Smooth muscle cell (in vitro differentiated cells): Measurements from ENCODE around the gene HECTD4. TPM values are rescaled to one million over a fixed set of nuclear protein-coding genes. Genes with fewer than 3 reads are reported as not detected.

Source experiments
- DNase-seq: peaks from one replicate; lab custom pipeline; 2025; ENCODE audit not compliant: unreplicated experiment; lab: John Stamatoyannopoulos, UW
- H2AFZ ChIP-seq: fragments of 200-600 bp; sonication (generic); 2 replicates; pipeline ENCODE4 v1.6.0; 2016; ENCODE audit warnings: antibody characterized with exemption, low read depth, mild to moderate bottlenecking
- H3F3A ChIP-seq: fragments of 200-600 bp; sonication (generic); 2 replicates; pipeline ENCODE4 v1.6.0; 2017; ENCODE audit warnings: antibody characterized with exemption, low read depth
- H3K27ac ChIP-seq: fragments of 200-600 bp; sonication (generic); 2 replicates; pipeline ENCODE4 v1.5.1; 2016; ENCODE audit warnings: low read depth, mild to moderate bottlenecking
- H3K27me3 ChIP-seq: fragments of 200-600 bp; sonication (generic); 2 replicates; pipeline ENCODE4 v1.6.1; 2016; ENCODE audit warnings: low read depth, mild to moderate bottlenecking
- H3K36me3 ChIP-seq: fragments of 200-600 bp; sonication (generic); 2 replicates; pipeline ENCODE4 v1.5.1; 2016; ENCODE audit warnings: low read depth
- H3K4me1 ChIP-seq: fragments of 200-600 bp; sonication (generic); 2 replicates; pipeline ENCODE4 v1.5.1; 2016; ENCODE audit warnings: low read depth
- H3K4me2 ChIP-seq: fragments of 200-600 bp; sonication (generic); 2 replicates; pipeline ENCODE4 v1.6.0; 2016; ENCODE audit warnings: mild to moderate bottlenecking
- H3K4me3 ChIP-seq: fragments of 200-600 bp; sonication (generic); 2 replicates; pipeline ENCODE4 v1.5.1; 2016; ENCODE audit warnings: mild to moderate bottlenecking
- H3K79me2 ChIP-seq: fragments of 200-600 bp; sonication (generic); 2 replicates; pipeline ENCODE4 v1.6.0; 2016; ENCODE audit warnings: low read depth, mild to moderate bottlenecking
- H3K9ac ChIP-seq: fragments of 200-600 bp; sonication (generic); 2 replicates; pipeline ENCODE4 v1.6.0; 2016; ENCODE audit warnings: low read depth
- H3K9me3 ChIP-seq: fragments of 200-600 bp; sonication (generic); replicated peaks from 2 replicates; pipeline ENCODE4 v1.5.1; 2016; ENCODE audit warnings: low read depth
- H4K20me1 ChIP-seq: fragments of 200-600 bp; sonication (generic); 2 replicates; pipeline ENCODE4 v1.6.0; 2016; ENCODE audit warnings: low read depth
- CTCF ChIP-seq: fragments of 200-600 bp; sonication (generic); IDR thresholded peaks from 2 replicates; pipeline ENCODE4 v1.5.1; 2017; ENCODE audit warnings: borderline replicate concordance, mild to moderate bottlenecking, antibody characterized with exemption; ENCODE audit not compliant: insufficient read depth, poor library complexity, severe bottlenecking
- WGBS: methylation state at CpG from one replicate; pipeline ENCODE4 v1.1.7; 2016; ENCODE audit warnings: low lambda C conversion rate; 5-methylcytosine and 5-hydroxymethylcytosine counted together
- polyA plus RNA-seq: library from polyadenylated mRNA; unstranded; fragments of >200 nt; fragmentation: Nextera tagmentation; extraction: Ambion mirVana; gene quantifications from 2 replicates; pipeline ENCODE4 v1.2.1, GENCODE V29; 2016
- total RNA-seq: library from RNA; depleted of rRNA; stranded (reverse); fragments of >200 nt; gene quantifications from 2 replicates; pipeline ENCODE4 v1.2.3, GENCODE V29; 2014

HECTD4 gene
- total and polyA plus RNA-seq, 2 experiments from 2014 or later: 6.6 to 16.9 TPM

DNA sequence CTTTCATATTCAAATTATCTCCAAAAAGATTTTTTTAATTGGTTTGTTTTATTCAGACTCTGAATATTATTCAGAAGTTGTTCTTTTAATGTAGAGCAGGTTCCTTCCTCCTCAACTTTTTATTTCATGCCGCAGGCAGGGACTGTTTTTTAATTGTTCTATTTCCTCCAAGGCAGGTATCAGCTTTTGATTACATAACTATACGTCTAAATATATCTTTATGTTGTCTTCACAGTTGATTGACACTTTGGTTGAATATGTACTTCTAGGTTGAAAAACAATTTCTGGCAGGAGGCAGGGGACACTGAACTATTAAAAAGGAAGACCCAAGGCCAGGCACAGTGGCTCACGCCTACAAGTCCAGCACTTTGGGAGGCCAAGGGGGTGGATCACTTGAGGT is 82.5 kb downstream of the HECTD4 start:
- Histone ChIP-seq H3K79me2 (no peaks in the 10 kb centered on the region), H3K4me2 (no peak overlapping the region), H3F3A (no peaks in the 10 kb centered on the region), H3K27me3 (no peaks in the 10 kb centered on the region), H3K27ac (no peak overlapping the region), H3K9me3 (no peaks in the 10 kb centered on the region), H3K4me3 (no peak overlapping the region), H2AFZ (no peak overlapping the region), H3K9ac (no peak overlapping the region), H4K20me1 (no peaks in the 10 kb centered on the region), H3K4me1 (no peaks in the 10 kb centered on the region), H3K36me3 (no peaks in the 10 kb centered on the region)
- 96% methylated on average over 3 of the region's 3 CpGs for WGBS
- DNase-seq: no peak
- no peak for TF ChIP-seq CTCF

GRCh38 chr12:112297188-112297587 is 85.0 kb downstream of the HECTD4 start:
- H3K27ac ChIP-seq: no peak overlapping the region
- H3K9me3 ChIP-seq: no peaks in the 10 kb centered on the region
- no peaks in the 10 kb centered on the region for H3F3A ChIP-seq
- no peaks in the 10 kb centered on the region for H4K20me1 ChIP-seq
- H2AFZ ChIP-seq: no peak overlapping the region
- H3K4me3 ChIP-seq: no peak overlapping the region
- H3K27me3 ChIP-seq: no peaks in the 10 kb centered on the region
- no peak overlapping the region for H3K4me2 ChIP-seq
- H3K36me3 ChIP-seq: no peaks in the 10 kb centered on the region
- H3K4me1 ChIP-seq: no peaks in the 10 kb centered on the region
- no peak overlapping the region for H3K9ac ChIP-seq
- TF ChIP-seq CTCF: no peak
- no peaks in the 10 kb centered on the region for H3K79me2 ChIP-seq
- DNase-seq: no peak

- H3K4me1 ChIP-seq: no peaks in the 10 kb centered on the region
- DNase-seq: no peak
- H3F3A ChIP-seq: no peaks in the 10 kb centered on the region
- H3K4me2 ChIP-seq: no peak overlapping the region
- H3K27ac ChIP-seq: no peak overlapping the region
- no peaks in the 10 kb centered on the region for H3K27me3 ChIP-seq
- WGBS: 97% methylated on average over 3 of the region's 3 CpGs
- no peaks in the 10 kb centered on the region for H4K20me1 ChIP-seq
- TF ChIP-seq CTCF: no peak
- no peak overlapping the region for H3K4me3 ChIP-seq
- no peaks in the 10 kb centered on the region for H3K36me3 ChIP-seq
- H3K79me2 ChIP-seq: no peaks in the 10 kb centered on the region
- H3K9ac ChIP-seq: no peak overlapping the region
- H3K9me3 ChIP-seq: no peaks in the 10 kb centered on the region
- no peak overlapping the region for H2AFZ ChIP-seq
These were observed 86.0 kb downstream of the HECTD4 start for GRCh38 chr12:112296183-112296582.

- no peaks in the 10 kb centered on the region for H4K20me1 ChIP-seq
- no peak overlapping the region for H3K4me3 ChIP-seq
- 95% methylated on average over 9 of the region's 9 CpGs for WGBS
- TF ChIP-seq CTCF: no peak
- H3K4me1 ChIP-seq: no peaks in the 10 kb centered on the region
- H3K4me2 ChIP-seq: no peak overlapping the region
- no peaks in the 10 kb centered on the region for H3F3A ChIP-seq
- no peak overlapping the region for H3K27ac ChIP-seq
- no peak overlapping the region for H3K9ac ChIP-seq
- no peak for DNase-seq
- H3K36me3 ChIP-seq: peaks cover 4% of the 10 kb centered on the region
- no peak overlapping the region for H2AFZ ChIP-seq
- no peaks in the 10 kb centered on the region for H3K27me3 ChIP-seq
- no peaks in the 10 kb centered on the region for H3K79me2 ChIP-seq
- H3K9me3 ChIP-seq: no peaks in the 10 kb centered on the region
These were observed 87.4 kb downstream of the HECTD4 start for GRCh38 chr12:112294793-112295192.
